HCT116 (cell line): ENCODE results near the gene LPA.

Source experiments
- CEBPB ChIP-seq: IDR thresholded peaks from 2 replicates; pipeline ENCODE4 v1.6.1; 2012; ENCODE audit warnings: low read depth
- EGR1 ChIP-seq: IDR thresholded peaks from 2 replicates; pipeline ENCODE4 v1.6.1; 2012; ENCODE audit warnings: low read depth
- EZH2 ChIP-seq: fragments of 200-600 bp; sonication (generic); IDR thresholded peaks from 2 replicates; pipeline ENCODE4 v1.6.1; 2017; ENCODE audit warnings: antibody characterized with exemption, mixed run types
- EZH2phosphoT487 ChIP-seq: fragments of 200-600 bp; IDR thresholded peaks from 2 replicates; pipeline ENCODE4 v1.6.1; 2018; ENCODE audit warnings: antibody characterized with exemption, borderline replicate concordance
- POLR2A ChIP-seq: IDR thresholded peaks from 2 replicates; pipeline ENCODE4 v1.7.0; 2011; ENCODE audit warnings: borderline replicate concordance; ENCODE audit not compliant: insufficient read depth, insufficient read length; ENCODE audit errors: extremely low read depth
- POLR2AphosphoS5 ChIP-seq: IDR thresholded peaks from 2 replicates; pipeline ENCODE4 v1.6.1; 2011; ENCODE audit warnings: mild to moderate bottlenecking, low read depth, low read length, moderate library complexity
- SP1 ChIP-seq: IDR thresholded peaks from 2 replicates; pipeline ENCODE4 v1.6.1; 2012; ENCODE audit warnings: low read depth
- TCF7L2 ChIP-seq: IDR thresholded peaks from 2 replicates; pipeline ENCODE4 v1.7.0; 2011; ENCODE audit warnings: borderline replicate concordance, inconsistent platforms; ENCODE audit not compliant: insufficient read depth, insufficient read length; ENCODE audit errors: extremely low read depth
- YY1 ChIP-seq: IDR thresholded peaks from 2 replicates; pipeline ENCODE4 v1.6.1; 2011; ENCODE audit warnings: low read length, low read depth, moderate library complexity, mild to moderate bottlenecking; ENCODE audit not compliant: insufficient replicate concordance; ENCODE audit errors: extremely low read depth
- ZNF274 ChIP-seq: fragments of 200-500 bp; sonication (Bioruptor generic); IDR thresholded peaks from 2 replicates; pipeline ENCODE4 v1.6.1; 2014; ENCODE audit warnings: mild to moderate bottlenecking, low read depth, low read length, inconsistent platforms
- TF ChIP-seq, protein P1 (sequence below), 3 experiments: fragments of 200-600 bp in 1 of 3; sonication (generic) in 1 of 3; IDR thresholded peaks in 2 of 3; conservative IDR thresholded peaks in 1 of 3; 2 replicates each; pipeline ENCODE4 v1.5.1; 2012 to 2017; ENCODE audit warnings: low read depth in 2 of 3, low read length in 2 of 3, antibody characterized with exemption in 1 of 3, borderline replicate concordance in 1 of 3, control low read depth in 1 of 3, mild to moderate bottlenecking in 1 of 3, mixed read lengths in 1 of 3, mixed run types in 1 of 3, moderate library complexity in 1 of 3; ENCODE audit not compliant: insufficient read depth in 1 of 3
- TF ChIP-seq, protein P2 (sequence below): IDR thresholded peaks from 2 replicates; pipeline ENCODE4 v1.6.1; 2012; ENCODE audit warnings: low read depth

DNA sequence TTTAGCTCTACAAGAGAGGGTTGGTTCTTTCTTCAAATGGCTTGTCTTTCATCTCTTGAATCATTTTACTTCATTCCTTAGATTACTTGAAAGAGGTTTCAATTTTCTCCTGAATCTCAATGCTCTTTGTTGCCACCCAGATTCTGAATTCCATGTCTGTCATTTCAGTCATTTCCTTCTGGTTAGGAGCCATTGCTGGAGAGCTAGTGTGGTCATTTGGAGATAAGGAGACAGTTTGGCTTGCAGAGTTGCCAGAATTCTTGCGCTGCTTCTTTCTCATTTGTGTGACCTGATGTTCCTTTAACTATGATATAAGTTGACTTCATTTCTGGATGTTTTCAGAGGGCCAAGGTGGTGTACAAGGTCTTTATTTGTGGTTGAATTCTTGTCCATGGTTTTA, 158.1 kb downstream of the LPA start:
- TF ChIP-seq POLR2A (no peak), EGR1 (no peak), POLR2AphosphoS5 (no peak), EZH2phosphoT487 (no peak), TCF7L2 (no peak), ZNF274 (no peak), CEBPB (no peak), EZH2 (no peak), SP1 (no peak), YY1 (no peak)
- TF ChIP-seq, protein P1, sequence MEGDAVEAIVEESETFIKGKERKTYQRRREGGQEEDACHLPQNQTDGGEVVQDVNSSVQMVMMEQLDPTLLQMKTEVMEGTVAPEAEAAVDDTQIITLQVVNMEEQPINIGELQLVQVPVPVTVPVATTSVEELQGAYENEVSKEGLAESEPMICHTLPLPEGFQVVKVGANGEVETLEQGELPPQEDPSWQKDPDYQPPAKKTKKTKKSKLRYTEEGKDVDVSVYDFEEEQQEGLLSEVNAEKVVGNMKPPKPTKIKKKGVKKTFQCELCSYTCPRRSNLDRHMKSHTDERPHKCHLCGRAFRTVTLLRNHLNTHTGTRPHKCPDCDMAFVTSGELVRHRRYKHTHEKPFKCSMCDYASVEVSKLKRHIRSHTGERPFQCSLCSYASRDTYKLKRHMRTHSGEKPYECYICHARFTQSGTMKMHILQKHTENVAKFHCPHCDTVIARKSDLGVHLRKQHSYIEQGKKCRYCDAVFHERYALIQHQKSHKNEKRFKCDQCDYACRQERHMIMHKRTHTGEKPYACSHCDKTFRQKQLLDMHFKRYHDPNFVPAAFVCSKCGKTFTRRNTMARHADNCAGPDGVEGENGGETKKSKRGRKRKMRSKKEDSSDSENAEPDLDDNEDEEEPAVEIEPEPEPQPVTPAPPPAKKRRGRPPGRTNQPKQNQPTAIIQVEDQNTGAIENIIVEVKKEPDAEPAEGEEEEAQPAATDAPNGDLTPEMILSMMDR (IDR thresholded peaks at IDR 0.05 in 2 of 3, conservative IDR thresholded peaks at IDR 0.05 in 1 of 3; ENCODE audit: borderline replicate concordance in 1 of 3, insufficient read depth in 1 of 3, low read depth in 2 of 3, low read length in 2 of 3): no peak
- TF ChIP-seq, protein P2, sequence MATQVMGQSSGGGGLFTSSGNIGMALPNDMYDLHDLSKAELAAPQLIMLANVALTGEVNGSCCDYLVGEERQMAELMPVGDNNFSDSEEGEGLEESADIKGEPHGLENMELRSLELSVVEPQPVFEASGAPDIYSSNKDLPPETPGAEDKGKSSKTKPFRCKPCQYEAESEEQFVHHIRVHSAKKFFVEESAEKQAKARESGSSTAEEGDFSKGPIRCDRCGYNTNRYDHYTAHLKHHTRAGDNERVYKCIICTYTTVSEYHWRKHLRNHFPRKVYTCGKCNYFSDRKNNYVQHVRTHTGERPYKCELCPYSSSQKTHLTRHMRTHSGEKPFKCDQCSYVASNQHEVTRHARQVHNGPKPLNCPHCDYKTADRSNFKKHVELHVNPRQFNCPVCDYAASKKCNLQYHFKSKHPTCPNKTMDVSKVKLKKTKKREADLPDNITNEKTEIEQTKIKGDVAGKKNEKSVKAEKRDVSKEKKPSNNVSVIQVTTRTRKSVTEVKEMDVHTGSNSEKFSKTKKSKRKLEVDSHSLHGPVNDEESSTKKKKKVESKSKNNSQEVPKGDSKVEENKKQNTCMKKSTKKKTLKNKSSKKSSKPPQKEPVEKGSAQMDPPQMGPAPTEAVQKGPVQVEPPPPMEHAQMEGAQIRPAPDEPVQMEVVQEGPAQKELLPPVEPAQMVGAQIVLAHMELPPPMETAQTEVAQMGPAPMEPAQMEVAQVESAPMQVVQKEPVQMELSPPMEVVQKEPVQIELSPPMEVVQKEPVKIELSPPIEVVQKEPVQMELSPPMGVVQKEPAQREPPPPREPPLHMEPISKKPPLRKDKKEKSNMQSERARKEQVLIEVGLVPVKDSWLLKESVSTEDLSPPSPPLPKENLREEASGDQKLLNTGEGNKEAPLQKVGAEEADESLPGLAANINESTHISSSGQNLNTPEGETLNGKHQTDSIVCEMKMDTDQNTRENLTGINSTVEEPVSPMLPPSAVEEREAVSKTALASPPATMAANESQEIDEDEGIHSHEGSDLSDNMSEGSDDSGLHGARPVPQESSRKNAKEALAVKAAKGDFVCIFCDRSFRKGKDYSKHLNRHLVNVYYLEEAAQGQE: no peak
